Measurements from ENCODE around the gene TEAD2. TPM values are rescaled to one million over a fixed set of nuclear protein-coding genes. Genes with fewer than 3 reads are reported as not detected.

TEAD2 gene
- total and polyA plus RNA-seq, 10 of the 15 experiments (the other 5 are each of a cell fraction or from before 2014, with no cell fraction given): 0.04 to 0.26 (median 0.11) TPM; not detected in 3

DNA sequence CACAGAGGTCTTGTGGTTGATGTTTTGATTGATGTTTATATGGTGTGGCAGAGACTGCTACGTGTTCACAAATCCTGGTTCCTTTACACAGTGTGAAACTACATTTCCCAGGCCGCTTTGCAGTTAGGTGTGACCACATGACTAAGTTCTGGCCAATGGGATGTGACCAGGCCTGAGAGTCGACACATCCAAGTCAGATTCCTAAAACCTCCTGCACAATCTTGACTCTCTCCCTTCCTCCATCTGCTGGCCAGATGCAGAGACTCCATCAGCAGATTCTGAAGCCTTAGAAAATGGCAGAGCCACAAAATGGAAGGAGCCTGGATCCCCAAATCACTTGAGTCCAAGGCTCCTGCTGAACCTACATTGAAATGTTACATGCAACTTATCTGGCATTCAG is 14.4 kb downstream of the TEAD2 start:
- Histone ChIP-seq H3K9ac (ENCODE audit: control insufficient read depth, insufficient read depth, low read length) (no peak overlapping the region), H3K9me3 (replicated peaks; ENCODE audit: control insufficient read depth, insufficient read depth, low read length) (no peaks in the 10 kb centered on the region; the same call in 2 of the 3 replicates), H3K79me2 (ENCODE audit: control insufficient read depth, insufficient read depth, low read length) (no peaks in the 10 kb centered on the region), H3K36me3 (ENCODE audit: control insufficient read depth in 2 of 2, insufficient read depth in 2 of 2, low read length in 1 of 2) (no peaks in the 10 kb centered on the region), H3K27ac (ENCODE audit: control insufficient read depth, insufficient read depth) (no peak overlapping the region), H3K4me3 (no peak overlapping the region), H2AFZ (ENCODE audit: control insufficient read depth, low read depth, low read length) (no peak overlapping the region), H3K27me3 (replicated peaks in 1 of 2; ENCODE audit: control insufficient read depth in 2 of 2, insufficient read depth in 2 of 2, low read length in 1 of 2) (no peaks in the 10 kb centered on the region), H4K20me1 (ENCODE audit: control insufficient read depth, insufficient read depth) (no peaks in the 10 kb centered on the region), H3K4me2 (ENCODE audit: control insufficient read depth, insufficient read depth) (no peak overlapping the region), H3K4me1 (ENCODE audit: control insufficient read depth, insufficient read depth, low read length) (peaks cover 3% of the 10 kb centered on the region; the same call in 1 of the 2 replicates)
- ChIA-PET RAD21 (ENCODE audit: unreplicated experiment) (interaction anchor here (1.3 kb wide), 1 partner anchor 22 kb away, joined by 3 read pairs; no protein-coding TSS in a partner anchor), POLR2A (interaction anchor here (1.0 kb wide), 1 partner anchor 7 kb away, joined by 5 read pairs; no protein-coding TSS in a partner anchor), CTCF (interaction anchor here (0.8 to 1.4 kb wide), 4 partner anchors 11 to 95 kb away, joined by 3 to 5 read pairs (median 4); no protein-coding TSS in a partner anchor), SMC1A (ENCODE audit: uncharacterized antibody, unreplicated experiment) (interaction anchor here (1.0 kb wide), 2 partner anchors 17 to 31 kb away, joined by 3 read pairs; no protein-coding TSS in a partner anchor)
- FAIRE-seq (no peak), DNase-seq (ENCODE audit: low read depth, low spot score) (no peak), ATAC-seq (peak; percentile 88)
- intact Hi-C loops (cut with micrococcal nuclease; ENCODE audit: unreplicated experiment) (no loop called here), in situ Hi-C loops (cut with MboI) (no loop called here)
- no TSS peak for BruUV-seq (replicated peaks)
- WGBS (ENCODE audit: insufficient coverage, insufficient replicate concordance, low lambda C conversion rate, missing lambda C conversion rate): 31% methylated on average over 3 of the region's 3 CpGs
- no peak for TF ChIP-seq LARP7 (IDR thresholded peaks at IDR 0.05)
- TF ChIP-seq YBX1 (IDR thresholded peaks at IDR 0.05): no peak
- TF ChIP-seq, protein P1, sequence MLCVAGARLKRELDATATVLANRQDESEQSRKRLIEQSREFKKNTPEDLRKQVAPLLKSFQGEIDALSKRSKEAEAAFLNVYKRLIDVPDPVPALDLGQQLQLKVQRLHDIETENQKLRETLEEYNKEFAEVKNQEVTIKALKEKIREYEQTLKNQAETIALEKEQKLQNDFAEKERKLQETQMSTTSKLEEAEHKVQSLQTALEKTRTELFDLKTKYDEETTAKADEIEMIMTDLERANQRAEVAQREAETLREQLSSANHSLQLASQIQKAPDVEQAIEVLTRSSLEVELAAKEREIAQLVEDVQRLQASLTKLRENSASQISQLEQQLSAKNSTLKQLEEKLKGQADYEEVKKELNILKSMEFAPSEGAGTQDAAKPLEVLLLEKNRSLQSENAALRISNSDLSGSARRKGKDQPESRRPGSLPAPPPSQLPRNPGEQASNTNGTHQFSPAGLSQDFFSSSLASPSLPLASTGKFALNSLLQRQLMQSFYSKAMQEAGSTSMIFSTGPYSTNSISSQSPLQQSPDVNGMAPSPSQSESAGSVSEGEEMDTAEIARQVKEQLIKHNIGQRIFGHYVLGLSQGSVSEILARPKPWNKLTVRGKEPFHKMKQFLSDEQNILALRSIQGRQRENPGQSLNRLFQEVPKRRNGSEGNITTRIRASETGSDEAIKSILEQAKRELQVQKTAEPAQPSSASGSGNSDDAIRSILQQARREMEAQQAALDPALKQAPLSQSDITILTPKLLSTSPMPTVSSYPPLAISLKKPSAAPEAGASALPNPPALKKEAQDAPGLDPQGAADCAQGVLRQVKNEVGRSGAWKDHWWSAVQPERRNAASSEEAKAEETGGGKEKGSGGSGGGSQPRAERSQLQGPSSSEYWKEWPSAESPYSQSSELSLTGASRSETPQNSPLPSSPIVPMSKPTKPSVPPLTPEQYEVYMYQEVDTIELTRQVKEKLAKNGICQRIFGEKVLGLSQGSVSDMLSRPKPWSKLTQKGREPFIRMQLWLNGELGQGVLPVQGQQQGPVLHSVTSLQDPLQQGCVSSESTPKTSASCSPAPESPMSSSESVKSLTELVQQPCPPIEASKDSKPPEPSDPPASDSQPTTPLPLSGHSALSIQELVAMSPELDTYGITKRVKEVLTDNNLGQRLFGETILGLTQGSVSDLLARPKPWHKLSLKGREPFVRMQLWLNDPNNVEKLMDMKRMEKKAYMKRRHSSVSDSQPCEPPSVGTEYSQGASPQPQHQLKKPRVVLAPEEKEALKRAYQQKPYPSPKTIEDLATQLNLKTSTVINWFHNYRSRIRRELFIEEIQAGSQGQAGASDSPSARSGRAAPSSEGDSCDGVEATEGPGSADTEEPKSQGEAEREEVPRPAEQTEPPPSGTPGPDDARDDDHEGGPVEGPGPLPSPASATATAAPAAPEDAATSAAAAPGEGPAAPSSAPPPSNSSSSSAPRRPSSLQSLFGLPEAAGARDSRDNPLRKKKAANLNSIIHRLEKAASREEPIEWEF (IDR thresholded peaks at IDR 0.05; ENCODE audit: insufficient replicate concordance, low read depth, low read length): no peak
- TF ChIP-seq, protein P2, sequence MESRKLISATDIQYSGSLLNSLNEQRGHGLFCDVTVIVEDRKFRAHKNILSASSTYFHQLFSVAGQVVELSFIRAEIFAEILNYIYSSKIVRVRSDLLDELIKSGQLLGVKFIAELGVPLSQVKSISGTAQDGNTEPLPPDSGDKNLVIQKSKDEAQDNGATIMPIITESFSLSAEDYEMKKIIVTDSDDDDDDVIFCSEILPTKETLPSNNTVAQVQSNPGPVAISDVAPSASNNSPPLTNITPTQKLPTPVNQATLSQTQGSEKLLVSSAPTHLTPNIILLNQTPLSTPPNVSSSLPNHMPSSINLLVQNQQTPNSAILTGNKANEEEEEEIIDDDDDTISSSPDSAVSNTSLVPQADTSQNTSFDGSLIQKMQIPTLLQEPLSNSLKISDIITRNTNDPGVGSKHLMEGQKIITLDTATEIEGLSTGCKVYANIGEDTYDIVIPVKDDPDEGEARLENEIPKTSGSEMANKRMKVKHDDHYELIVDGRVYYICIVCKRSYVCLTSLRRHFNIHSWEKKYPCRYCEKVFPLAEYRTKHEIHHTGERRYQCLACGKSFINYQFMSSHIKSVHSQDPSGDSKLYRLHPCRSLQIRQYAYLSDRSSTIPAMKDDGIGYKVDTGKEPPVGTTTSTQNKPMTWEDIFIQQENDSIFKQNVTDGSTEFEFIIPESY (IDR thresholded peaks at IDR 0.05): no peak
- TF ChIP-seq, protein P3, sequence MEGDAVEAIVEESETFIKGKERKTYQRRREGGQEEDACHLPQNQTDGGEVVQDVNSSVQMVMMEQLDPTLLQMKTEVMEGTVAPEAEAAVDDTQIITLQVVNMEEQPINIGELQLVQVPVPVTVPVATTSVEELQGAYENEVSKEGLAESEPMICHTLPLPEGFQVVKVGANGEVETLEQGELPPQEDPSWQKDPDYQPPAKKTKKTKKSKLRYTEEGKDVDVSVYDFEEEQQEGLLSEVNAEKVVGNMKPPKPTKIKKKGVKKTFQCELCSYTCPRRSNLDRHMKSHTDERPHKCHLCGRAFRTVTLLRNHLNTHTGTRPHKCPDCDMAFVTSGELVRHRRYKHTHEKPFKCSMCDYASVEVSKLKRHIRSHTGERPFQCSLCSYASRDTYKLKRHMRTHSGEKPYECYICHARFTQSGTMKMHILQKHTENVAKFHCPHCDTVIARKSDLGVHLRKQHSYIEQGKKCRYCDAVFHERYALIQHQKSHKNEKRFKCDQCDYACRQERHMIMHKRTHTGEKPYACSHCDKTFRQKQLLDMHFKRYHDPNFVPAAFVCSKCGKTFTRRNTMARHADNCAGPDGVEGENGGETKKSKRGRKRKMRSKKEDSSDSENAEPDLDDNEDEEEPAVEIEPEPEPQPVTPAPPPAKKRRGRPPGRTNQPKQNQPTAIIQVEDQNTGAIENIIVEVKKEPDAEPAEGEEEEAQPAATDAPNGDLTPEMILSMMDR (IDR thresholded peaks at IDR 0.05 in 2 of 3, conservative IDR thresholded peaks at IDR 0.05 in 1 of 3; ENCODE audit: control insufficient read depth in 2 of 3, extremely low read depth in 1 of 3, insufficient read depth in 1 of 3, low read depth in 3 of 3, low read length in 3 of 3): no peak
- no peak for TF ChIP-seq HDAC2 (IDR thresholded peaks at IDR 0.05)
- TF ChIP-seq, protein P4, sequence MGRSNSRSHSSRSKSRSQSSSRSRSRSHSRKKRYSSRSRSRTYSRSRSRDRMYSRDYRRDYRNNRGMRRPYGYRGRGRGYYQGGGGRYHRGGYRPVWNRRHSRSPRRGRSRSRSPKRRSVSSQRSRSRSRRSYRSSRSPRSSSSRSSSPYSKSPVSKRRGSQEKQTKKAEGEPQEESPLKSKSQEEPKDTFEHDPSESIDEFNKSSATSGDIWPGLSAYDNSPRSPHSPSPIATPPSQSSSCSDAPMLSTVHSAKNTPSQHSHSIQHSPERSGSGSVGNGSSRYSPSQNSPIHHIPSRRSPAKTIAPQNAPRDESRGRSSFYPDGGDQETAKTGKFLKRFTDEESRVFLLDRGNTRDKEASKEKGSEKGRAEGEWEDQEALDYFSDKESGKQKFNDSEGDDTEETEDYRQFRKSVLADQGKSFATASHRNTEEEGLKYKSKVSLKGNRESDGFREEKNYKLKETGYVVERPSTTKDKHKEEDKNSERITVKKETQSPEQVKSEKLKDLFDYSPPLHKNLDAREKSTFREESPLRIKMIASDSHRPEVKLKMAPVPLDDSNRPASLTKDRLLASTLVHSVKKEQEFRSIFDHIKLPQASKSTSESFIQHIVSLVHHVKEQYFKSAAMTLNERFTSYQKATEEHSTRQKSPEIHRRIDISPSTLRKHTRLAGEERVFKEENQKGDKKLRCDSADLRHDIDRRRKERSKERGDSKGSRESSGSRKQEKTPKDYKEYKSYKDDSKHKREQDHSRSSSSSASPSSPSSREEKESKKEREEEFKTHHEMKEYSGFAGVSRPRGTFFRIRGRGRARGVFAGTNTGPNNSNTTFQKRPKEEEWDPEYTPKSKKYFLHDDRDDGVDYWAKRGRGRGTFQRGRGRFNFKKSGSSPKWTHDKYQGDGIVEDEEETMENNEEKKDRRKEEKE (IDR thresholded peaks at IDR 0.05): no peak
- TF ChIP-seq HCFC1 (IDR thresholded peaks at IDR 0.05; ENCODE audit: low read length): peak; percentile 76
- no peak for TF ChIP-seq NFYA (IDR thresholded peaks at IDR 0.05; ENCODE audit: borderline replicate concordance, low read depth, low read length)
- no peak for TF ChIP-seq EED (IDR thresholded peaks at IDR 0.05; ENCODE audit: low read depth)
- TF ChIP-seq POLR2A (IDR thresholded peaks at IDR 0.05; ENCODE audit: low read depth, low read length): no peak
- TF ChIP-seq YY1 (IDR thresholded peaks at IDR 0.05; ENCODE audit: low read depth, low read length): peak; percentile 79
- no peak for TF ChIP-seq TCF12 (IDR thresholded peaks at IDR 0.05; ENCODE audit: low read depth, low read length)
- no peak for TF ChIP-seq HDGF (IDR thresholded peaks at IDR 0.05)
